KG1 (cell line): Measurements from ENCODE around the gene SLC22A23.

Experiments used
- DNase-seq: peaks from one replicate; lab custom pipeline; 2025; lab: John Stamatoyannopoulos, UW

Gene SLC22A23

DNA sequence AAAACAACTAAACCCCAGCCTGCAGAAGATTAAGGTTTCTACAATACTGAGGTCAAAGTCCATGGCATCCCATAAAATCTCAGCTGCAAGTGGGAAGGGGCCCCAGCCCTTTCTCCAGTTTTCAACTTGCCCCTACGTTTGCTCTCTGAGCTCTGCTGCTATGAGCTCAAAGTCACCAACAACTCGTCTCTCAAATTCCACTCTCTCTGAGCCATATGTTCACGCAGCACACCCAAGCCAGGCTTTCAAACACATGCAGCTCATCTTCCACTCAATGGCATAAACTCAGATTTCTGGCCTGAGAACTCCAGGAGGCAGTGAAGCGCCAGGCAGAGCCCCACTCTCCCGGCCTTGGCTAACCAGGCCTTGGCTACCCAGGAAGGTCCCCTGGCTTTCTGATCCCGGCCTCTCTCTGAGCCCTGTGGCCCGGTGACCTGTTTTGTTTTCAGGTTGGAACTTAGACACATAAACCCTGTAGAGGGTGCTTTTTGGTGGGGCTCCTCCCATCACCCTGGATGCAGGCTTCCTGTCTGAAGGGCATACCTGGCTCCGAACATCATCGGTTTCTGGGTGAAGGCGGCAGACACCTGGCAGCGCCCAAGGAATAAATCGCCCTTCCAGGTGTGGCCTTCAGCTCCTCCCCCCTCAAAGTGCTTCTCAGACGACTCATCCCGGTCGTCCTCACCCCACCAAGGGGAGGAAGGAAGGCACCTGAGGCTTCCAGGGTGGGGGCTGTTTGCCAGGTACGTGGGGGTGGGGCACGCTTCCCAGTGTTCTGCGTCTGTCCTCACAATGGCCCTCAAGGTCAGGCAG, 12.4 kb downstream of the SLC22A23 start:
- no peak for DNase-seq

DNA sequence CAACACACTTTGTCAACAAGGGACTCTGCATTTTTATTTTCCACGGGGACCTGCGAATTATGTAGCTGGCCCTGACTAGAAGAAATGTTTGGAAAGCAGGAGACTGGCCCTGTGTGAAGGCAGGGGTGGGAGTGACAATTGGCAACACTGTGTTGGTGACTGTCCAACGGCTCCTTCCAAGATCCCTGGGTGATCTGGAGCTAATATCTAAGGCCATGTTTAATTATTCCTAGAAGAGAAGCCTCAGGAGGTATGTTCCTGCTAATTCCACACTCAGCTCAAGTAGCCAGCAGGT, 13.7 kb downstream of the SLC22A23 start:
- no peak for DNase-seq

DNA sequence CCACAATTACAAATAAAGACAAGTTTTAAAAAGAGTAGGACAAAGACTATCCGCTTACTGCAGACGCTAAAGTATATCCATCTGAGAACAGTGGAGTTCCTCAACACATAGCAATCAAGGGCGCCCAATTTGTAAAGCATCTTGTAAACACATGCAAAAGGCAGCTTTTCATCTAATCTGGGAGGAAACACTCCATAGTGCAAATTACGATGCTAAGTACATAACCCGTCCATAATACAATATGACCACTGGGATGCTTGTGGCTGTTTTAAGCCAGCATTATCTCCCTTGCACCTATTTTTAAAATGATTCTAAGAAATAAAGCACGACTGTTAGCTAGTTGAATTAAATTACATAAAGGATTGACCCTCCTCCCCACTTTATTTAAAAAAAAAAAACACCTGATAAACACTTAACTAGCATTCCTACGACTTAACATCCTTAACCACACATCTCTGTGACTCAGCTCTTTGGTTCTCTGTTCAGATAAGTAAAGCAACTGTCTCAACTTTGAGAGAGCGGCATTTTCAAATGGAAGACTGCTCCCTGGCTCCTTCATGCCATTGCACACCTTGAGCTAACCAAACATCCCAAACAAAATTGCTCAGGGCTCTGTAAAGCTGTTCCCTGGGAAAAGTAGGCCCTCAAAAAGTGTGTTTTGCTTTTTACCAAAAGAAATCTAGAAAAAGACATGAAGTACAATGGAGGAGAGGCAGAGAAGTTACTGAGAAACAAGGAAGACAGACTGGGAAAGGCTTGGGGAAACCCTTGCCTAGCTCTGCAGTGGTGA, 14.2 kb downstream of the SLC22A23 start:
- no peak for DNase-seq

DNA sequence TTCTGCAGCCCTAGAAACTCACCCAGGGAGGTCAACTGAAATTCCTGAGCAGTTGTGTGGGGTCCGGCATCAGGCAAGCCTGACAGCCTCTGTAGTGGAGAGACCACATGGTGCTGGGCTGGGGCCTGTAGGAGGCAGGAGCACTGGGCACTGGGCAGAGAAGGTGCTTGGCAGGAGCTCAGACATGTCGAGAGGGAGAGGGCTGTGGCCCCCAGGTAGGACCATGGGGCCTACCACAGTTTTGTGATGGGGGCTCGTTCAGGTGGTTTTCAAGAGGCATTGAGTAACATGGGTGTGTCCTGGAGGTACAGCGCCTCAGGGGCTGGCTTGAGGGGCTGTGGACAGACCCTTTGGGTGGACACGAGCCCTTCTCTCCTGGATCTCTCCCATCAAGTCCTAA, 15.9 kb downstream of the SLC22A23 start:
- DNase-seq: no peak

DNA sequence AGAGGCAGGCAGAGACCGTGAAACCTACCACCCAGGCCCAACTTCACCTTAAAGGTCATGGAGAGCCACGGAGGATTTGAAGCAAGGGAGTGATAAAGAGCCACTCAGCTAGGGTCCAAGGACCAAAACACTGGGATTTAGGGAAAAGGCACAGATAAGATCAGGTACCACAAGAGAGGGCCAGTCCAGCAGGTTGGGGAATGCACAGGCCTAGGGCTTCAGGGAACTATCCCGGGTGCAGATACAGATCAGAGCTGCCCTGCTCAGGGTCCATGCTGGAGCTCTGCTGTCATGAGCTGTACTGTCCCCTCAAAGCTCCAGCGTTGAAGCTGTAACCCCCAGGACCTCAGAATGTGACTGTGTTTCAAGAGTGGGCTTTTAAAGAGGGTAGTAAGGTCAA, 16.9 kb downstream of the SLC22A23 start:
- no peak for DNase-seq

DNA sequence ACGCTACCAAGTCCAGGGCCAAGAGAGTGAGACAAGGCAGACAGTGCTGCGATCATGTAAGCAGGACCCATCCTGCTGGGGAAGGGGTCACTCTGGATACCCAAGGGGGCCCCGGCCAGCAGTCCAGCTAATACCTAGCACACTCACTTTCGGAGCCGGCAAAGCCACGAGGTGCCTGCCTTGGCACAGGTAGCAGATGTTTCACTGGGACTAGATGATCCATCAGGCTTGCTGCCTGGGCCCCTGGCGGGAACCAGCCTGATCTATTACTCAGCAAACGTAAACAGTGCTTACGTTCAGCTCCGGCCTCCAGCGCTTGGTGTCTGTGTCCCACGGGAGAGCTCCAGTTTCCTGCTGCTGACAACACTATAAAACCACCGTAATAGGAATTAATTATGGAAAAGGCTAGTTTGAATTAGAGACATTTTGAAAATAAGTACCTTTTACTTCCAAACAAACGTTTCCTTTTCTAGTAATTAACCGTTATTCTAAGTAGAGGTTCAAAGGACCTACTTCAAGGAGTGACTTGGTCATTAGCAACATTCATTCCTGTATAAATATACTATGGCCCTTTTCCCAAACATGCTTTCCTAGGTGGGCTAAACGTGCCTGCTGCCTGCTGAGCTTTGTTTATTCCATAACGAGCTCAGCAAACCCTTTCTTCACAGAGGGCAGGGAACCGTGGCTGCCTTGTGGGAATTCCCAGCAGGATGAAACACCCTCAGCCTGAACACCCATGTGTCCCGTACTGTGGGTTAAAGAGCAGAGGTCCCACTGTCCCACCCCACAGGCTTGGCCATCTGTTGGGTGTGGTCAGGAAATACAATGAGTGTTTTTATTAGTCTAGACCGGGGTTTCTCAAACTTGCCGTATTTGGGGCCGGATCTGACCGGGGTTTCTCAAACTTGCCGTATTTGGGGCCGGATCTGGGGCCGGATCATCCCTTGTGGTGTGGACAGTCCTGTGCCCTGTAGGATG, 18.4 kb downstream of the SLC22A23 start:
- no peak for DNase-seq

DNA sequence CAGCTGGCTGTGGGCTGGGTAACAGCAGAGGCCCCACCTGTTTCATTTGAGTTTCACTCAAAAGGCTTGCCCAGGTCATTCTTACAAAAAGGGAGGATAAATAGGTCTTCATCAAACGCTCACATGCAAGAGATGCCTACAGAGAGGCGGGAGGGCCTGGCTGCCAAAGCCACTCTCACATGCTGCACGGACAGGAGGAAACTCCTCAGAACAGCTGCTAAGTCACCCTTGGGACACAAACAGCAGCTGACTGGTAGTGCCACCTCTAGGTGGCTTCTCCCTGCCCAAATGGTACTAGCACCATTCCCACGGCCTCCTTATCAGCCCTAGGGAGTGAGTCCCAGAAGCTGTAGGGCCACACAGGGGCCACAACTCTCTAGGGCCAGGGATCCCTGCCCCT, 23.8 kb downstream of the SLC22A23 start:
- no peak for DNase-seq

DNA sequence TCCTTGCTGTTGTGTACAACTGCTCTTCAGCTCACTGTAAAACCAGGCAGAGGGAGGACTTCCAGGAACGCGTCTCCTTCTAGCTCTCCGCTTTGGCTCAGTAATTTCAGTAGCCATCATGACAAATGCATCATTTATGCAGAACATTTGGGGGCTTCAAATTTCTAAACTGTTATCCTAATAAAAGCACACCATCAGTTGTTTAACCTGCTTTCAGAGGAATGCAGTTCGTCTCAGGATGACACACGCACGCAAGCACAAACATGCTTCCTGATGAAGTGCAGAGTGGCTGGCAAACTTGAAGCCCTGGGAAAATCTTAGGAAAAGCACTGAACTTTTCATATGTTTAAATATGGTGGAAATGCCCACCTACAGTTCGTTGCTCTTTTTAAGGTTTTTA, 24.4 kb downstream of the SLC22A23 start:
- no peak for DNase-seq

DNA sequence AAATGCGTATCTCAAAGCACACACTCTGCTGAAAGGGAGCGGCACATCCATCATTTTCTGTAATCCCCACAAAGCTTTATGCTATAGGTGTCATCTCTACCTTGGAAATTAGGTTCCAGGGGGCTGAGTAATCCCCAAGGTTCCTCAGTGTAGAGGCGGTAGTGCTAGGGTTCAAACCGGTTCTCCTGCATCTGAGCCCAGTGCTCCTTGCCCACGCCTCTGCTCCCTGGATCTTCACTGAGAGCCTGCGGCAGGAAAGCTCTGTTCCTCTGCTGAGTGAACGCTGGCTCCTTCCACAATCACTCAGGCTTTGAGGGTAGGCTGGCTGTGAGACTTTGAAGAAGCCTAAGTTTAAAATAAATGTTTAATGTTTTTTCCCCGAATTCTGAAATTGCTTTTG, 24.9 kb downstream of the SLC22A23 start:
- no peak for DNase-seq

DNA sequence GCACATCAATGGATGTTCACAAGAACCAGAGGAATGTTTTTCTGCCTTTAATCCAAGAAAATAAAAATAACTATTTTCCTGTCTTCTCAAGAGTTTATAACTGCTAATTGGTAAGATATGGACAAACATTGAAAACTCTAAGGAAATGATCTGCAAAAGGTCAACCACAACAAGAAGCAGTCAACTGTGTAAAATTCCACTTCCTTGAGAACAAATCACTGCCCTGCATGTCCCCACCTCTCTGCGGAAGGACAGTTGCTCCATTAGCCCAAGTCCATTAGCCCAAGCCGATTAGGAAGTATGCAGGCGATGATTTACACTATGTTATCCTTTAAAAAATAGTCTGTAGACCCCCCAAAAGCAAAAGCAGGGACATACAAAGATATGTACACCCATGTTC, 27.6 kb downstream of the SLC22A23 start:
- DNase-seq: no peak

DNA sequence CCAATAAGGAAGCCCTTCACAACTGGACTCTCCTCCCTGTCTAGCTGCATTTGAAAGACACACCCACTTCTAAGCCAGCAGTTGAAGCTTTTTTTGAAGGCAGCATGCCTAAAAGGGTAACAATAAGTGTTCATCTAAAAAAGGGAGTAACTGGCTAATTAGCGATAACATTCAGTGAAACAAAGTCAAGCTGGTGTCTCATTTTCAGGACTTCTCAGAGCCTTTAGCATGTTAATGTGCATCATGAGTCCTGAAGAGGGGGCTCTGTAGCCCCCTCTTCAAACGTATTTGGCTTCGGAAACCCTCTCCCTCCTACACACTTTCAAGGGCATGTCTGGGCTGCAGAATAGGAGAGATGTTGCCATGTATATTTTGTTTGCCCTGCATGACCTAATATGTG, 28.1 kb downstream of the SLC22A23 start:
- no peak for DNase-seq

DNA sequence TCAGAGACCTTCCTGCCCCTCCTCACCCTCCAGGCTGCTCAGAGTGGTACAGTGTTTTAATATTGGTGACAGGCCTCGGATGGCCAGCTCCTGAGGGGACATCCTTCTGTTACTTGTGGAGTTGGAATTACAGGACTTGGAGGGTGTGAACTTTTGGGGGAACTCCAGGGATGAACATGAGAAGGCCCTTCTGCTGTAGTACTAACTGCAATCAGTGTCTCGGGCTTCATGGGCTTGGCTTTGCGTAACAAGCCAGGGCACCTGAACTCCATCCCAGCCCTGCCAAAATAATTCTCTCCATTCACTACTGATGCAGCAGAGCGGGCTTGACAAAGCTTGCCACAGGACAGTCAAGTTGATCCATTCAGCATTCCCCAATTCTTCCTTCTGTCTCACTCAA, 28.6 kb downstream of the SLC22A23 start:
- DNase-seq: no peak

DNA sequence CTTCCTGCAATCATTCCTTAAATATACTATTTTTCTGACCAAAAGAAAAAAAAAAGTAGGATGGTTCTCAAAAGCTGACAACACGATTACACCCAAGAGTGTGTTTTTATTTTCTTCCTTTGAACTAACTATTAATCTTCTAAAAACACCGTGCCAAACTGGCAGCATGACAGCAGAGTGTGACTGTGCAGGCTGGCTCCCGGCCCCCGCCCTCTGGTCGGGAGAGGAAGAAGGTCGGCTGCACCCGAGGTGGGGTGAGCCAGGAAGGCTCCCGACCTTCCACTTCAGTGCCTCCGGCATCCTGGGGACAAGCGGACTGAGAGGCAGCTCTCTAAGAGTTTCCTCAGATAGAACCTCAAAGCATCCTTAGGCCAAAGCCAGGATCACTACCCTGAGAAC, 29.2 kb downstream of the SLC22A23 start:
- no peak for DNase-seq

DNA sequence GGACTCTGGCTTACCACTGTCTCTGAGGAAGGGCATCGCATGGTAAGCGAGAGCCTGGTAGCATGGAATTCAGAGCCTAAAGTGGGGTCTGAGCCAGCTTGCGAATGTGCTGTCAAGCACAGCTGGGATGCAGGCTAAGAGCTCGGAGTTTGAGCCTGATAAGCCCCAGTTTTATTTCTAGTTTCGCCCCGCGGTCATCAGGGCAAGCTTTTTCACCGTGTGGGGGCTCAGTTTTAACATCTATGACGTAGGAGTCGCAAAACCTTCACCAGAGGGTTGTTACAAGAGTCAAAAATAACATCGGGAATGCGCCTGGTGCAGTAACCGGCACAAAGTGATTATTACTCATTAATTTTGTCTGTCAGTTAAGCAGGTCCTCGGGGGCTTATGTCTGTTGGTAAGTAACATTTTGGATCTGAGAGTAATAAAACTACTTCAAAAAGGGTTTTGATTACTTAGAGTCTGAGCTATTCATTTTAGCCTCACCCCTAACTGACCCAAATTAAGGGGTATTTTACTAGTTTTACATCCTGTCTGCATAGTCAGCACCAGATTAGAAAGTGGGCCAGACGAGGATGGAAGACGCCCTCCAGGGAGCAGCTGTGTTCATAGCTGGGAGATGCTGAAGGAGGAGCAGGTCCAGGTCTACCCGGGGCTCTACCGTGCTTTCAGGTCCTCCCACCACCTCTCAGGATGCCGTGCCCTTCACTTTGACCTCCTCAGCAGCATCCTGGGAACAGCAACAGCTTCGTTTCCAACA, 29.7 kb downstream of the SLC22A23 start:
- no peak for DNase-seq

DNA sequence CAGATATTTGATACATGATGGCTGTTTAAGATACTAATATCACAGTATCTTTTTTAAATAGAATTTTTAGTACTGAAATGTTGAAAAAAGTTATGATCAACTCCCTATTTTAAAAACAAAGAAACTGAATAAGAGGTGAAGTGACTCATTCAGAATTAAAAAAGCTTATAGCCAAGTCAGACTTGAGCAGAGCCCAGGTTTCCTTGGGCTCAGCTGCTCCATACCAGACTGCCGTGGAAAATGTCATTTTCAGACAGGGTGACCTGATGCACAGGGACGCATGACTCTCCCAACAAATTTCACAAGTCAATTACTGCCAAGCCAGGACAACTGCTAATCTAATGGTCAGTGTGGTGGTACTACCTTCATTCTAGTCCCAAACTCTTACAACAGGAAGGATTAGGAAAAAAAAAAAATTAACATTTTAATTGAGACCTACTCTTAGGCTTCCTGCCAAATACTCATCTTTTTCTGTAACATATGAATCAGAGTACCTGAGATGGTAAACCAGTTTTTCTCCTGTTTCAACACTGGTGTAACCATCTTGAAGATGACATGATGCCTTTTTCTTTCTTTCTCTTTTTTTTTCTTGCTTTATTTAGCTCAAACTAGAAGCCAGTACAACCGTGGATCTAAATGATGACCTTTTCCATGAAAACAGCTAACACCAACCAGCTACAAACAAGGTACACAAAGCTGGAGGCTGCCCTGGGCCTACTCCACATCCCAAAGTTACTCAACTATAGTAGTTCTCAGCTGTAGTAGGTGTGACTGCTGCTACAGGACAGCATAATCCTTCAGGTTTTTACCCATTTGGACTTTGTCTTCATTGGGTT, 30.5 kb downstream of the SLC22A23 start:
- DNase-seq: no peak

DNA sequence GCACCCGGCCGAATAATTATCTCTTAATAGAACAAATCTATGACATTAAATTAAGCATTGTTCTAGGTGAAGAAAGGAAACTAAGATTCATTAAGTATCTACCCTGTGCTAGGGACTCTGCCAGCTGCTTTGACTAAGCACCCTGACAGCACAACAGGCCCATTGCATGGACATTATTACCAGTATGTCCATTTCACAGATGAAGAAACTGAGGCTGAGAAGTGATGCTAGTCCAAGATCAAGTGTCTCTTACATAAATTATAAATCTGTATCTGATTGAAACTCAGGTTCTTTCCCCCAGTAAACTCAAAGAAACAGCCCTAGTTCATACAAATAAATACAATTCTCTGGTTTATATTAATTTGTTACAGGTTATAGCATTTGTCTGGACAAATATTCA, 31.3 kb downstream of the SLC22A23 start:
- DNase-seq: no peak

DNA sequence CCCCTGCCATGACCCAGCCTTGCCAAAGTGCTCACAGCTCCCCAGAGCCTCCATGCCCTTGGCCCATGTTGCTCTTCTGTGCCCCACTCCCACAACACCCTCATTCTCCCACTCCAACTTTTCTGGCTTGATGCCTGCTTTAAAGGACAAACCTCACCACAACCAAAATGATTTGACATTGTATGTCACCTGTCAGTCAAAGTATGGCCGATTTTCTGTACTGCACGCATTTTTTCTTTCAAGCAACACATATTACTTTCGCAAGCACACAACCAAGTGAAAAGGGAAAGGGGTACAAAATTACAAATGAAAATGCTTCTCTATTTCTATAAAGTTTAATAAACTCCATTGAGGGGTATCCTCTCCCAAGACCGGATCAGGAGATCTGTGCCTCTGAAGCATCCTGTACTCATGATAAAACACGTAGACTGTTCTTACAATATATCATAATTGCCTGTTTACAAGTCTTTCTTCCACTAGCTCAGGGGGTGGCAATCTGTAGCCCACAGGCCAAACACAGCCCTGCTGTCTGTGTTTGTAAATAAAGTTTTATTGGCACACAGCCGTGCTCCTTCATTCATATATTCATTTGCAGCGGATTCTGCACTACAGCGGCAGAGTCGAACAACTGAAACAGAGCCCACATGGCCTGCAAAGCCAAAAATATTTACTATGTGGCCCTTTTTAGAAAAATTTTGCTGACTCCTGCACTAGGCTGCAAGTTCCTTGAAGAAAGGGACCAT, 32.5 kb downstream of the SLC22A23 start:
- no peak for DNase-seq

DNA sequence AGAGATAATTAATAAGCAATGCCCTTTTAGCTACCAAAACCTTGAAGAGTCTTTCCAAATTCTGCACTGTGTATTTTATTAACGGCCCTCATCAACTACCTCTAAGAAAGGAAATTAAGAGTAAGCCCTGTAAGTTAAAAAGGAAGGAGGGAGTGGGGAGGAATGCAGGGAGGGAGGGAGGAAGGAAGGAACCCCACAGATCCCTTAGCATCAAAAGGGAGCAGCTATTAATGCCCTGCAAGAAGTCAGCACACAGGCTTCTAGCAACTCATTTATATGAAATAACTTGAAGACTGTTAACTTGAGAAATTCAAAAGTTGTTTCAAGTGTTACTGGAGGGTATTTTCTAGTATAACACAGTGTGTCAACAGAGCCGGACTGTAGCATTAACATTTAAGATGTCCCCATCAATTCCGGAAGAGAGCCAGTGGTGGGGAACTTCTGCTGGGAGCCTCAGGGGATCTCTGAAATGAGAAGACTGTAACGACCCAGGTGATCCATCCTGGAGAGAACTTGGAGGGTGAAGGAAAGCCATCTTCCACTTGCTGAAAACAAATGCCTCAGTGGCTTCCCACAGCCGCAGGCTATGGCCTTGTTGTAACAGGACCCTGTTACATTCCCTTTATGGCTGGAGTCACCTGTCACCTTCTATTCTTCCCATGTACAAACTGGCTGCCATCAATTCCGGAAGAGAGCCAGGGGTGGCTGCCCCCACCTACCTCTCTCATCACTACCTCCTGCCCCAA, 33.2 kb downstream of the SLC22A23 start:
- no peak for DNase-seq

DNA sequence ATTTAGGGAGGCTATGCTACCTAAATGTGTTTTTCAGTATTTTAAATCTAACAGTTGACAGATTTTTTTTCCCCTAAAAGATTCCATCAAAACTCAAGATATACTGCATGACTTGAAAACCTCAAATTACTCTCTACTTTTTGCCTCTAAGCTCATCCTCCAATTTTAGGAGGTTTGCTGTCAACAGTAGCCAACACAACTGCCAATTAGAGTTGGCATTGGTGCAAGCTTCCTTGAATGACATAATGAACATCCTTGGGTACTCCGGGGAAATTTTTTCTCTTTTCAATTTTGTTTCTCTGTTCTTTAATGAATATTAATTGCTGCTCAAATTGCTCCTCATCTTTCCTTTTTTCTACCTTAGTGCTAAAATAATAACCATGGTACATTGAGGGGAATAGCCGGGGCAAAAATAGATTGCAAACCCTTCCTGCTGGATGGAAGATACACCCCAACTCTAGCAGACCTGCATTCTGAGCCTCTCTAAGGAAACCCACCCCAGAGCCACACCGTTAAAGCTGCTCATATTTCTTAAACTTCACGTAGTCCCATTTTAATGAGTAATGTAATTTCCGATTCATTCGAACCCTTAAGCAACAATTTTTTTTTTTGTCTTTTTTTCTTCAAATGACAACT, 34.3 kb downstream of the SLC22A23 start:
- DNase-seq: no peak
